Thyroid gland (tissue), 4 donors: Measurements from ENCODE around the gene ST6GALNAC5.

ENCODE experiments used
- POLR2A ChIP-seq, 2 donors: fragments of 450-650 bp; IDR thresholded peaks; one replicate each; pipeline ENCODE4 v1.6.1; 2017; ENCODE audit warnings: antibody characterized with exemption in 2 of 2, mild to moderate bottlenecking in 2 of 2, moderate library complexity in 1 of 2
- TF ChIP-seq, protein P1 (sequence below), 6 experiments: fragments of 200-600 bp in 3 of 6; fragments of 450-650 bp in 3 of 6; sonication (generic) in 3 of 6; IDR thresholded peaks; one replicate each; pipeline ENCODE4 v1.5.1; 2016 to 2019; ENCODE audit warnings: antibody characterized with exemption in 6 of 6, mild to moderate bottlenecking in 2 of 6, inconsistent platforms in 1 of 6, moderate library complexity in 1 of 6

DNA sequence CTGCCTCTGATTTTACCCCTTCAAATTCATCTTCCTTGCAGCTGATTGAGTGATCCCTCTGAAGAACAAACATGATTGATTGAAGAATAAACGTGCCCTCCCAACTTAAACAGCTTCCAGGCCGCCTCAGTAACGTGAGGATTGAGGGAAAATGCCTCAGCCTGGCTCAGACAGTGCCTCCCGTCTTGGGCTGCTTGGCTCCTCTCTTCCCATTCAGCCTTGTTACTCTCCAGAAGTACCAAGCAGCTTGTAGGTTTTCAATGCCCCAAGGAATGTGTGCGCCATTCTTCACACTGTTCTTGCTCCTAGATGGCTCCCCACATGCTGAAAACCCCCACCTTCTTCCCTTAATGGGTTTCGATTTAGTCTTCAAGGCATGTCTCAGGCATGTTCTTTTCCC lies 51.8 kb downstream of the ST6GALNAC5 start:
- TF ChIP-seq, protein P1, sequence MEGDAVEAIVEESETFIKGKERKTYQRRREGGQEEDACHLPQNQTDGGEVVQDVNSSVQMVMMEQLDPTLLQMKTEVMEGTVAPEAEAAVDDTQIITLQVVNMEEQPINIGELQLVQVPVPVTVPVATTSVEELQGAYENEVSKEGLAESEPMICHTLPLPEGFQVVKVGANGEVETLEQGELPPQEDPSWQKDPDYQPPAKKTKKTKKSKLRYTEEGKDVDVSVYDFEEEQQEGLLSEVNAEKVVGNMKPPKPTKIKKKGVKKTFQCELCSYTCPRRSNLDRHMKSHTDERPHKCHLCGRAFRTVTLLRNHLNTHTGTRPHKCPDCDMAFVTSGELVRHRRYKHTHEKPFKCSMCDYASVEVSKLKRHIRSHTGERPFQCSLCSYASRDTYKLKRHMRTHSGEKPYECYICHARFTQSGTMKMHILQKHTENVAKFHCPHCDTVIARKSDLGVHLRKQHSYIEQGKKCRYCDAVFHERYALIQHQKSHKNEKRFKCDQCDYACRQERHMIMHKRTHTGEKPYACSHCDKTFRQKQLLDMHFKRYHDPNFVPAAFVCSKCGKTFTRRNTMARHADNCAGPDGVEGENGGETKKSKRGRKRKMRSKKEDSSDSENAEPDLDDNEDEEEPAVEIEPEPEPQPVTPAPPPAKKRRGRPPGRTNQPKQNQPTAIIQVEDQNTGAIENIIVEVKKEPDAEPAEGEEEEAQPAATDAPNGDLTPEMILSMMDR (IDR thresholded peaks at IDR 0.05): no peak
- TF ChIP-seq POLR2A (IDR thresholded peaks at IDR 0.05): no peak
